CD4-positive, alpha-beta T cell (primary cell): Measurements from ENCODE around the gene PPP1R14C. TPM values are rescaled to one million over a fixed set of nuclear protein-coding genes. Genes with fewer than 3 reads are reported as not detected.

ENCODE experiments used
- ATAC-seq: fragments of 200-7000 bp; cut with Tn5 transposase; one replicate; pipeline ENCODE4 v1.10.0; 2022; ENCODE audit warnings: mild to moderate bottlenecking; ENCODE audit not compliant: poor library complexity
- CTCF ChIA-PET: fragments of 350-600 bp; sonication (Branson Sonifier 250); formaldehyde crosslinking; loops from one replicate; lab custom pipeline; 2021; ENCODE audit warnings: antibody characterized with exemption, inconsistent platforms; lab: Charles Lee
- POLR2A ChIA-PET: fragments of 350-600 bp; sonication (Branson Sonifier 250); formaldehyde crosslinking; loops from one replicate; lab custom pipeline; 2021; ENCODE audit warnings: antibody characterized with exemption, inconsistent platforms; lab: Charles Lee
- DNase-seq, 14 experiments: peaks; one replicate each; pipeline ENCODE4 v3.0.0-alpha.2; 2013 to 2020; ENCODE audit warnings: mixed read lengths in 2 of 14
- H3K27ac ChIP-seq, 2 donors: one replicate each; pipeline versions ENCODE4 v1.5.1 to v1.7.0; 2013; ENCODE audit warnings: low read length in 2 of 2, low read depth in 1 of 2, mild to moderate bottlenecking in 1 of 2
- H3K27me3 ChIP-seq, 2 experiments: 1 replicate in 1 of 2; 2 replicates in 1 of 2; pipeline versions ENCODE4 v1.6.1 to v1.7.0; 2013; ENCODE audit warnings: low read length in 2 of 2, control low read depth in 1 of 2, mild to moderate bottlenecking in 1 of 2, moderate library complexity in 1 of 2; ENCODE audit not compliant: insufficient read depth in 2 of 2, control insufficient read depth in 1 of 2
- H3K36me3 ChIP-seq: one replicate; pipeline ENCODE4 v1.6.1; 2013; ENCODE audit warnings: low read length, control low read depth; ENCODE audit not compliant: insufficient read depth
- H3K4me1 ChIP-seq: one replicate; pipeline ENCODE4 v1.6.1; 2013; ENCODE audit warnings: low read length, control low read depth; ENCODE audit not compliant: insufficient read depth
- H3K4me3 ChIP-seq: one replicate; pipeline ENCODE4 v1.5.1; 2013; ENCODE audit warnings: mild to moderate bottlenecking, low read length, moderate library complexity
- H3K9me3 ChIP-seq, 2 experiments: 1 replicate in 1 of 2; 2 replicates in 1 of 2; pipeline versions ENCODE4 v1.6.1 to v1.7.0; 2013; ENCODE audit warnings: low read length in 2 of 2, mild to moderate bottlenecking in 2 of 2, control low read depth in 1 of 2, moderate library complexity in 1 of 2; ENCODE audit not compliant: control insufficient read depth in 1 of 2, insufficient read depth in 1 of 2
- H3K27ac Mint-ChIP-seq: one replicate; pipeline ENCODE4 v1.8.0; 2020; ENCODE audit warnings: mixed read lengths
- H3K27me3 Mint-ChIP-seq: one replicate; pipeline ENCODE4 v1.8.0; 2021; ENCODE audit warnings: mixed read lengths
- H3K36me3 Mint-ChIP-seq: one replicate; pipeline ENCODE4 v1.8.0; 2021; ENCODE audit warnings: low read depth, mixed read lengths
- H3K4me1 Mint-ChIP-seq: one replicate; pipeline ENCODE4 v1.8.0; 2021; ENCODE audit warnings: low read depth, mixed read lengths
- H3K4me3 Mint-ChIP-seq: one replicate; pipeline ENCODE4 v1.8.0; 2020; ENCODE audit warnings: mild to moderate bottlenecking, mixed read lengths
- H3K9me3 Mint-ChIP-seq: one replicate; pipeline ENCODE4 v1.8.0; 2020; ENCODE audit warnings: mixed read lengths
- CTCF ChIP-seq: fragments of 200-600 bp; IDR thresholded peaks from one replicate; pipeline ENCODE4 v1.8.0; 2022; ENCODE audit warnings: antibody characterized with exemption, mild to moderate bottlenecking
- intact Hi-C, 2 experiments: fragments of 100-400 bp; cut with DNase I in 1 of 2; cut with micrococcal nuclease in 1 of 2; formaldehyde crosslinking; loops; one replicate each; pipeline versions ENCODE4 v1.15.1 to v1.9.0; 2023 to 2025; cut with DNase I, micrococcal nuclease
- total RNA-seq, 174 experiments: library from RNA in 2 of 174; stranded (reverse) in 2 of 174; gene quantifications; one replicate each; pipeline ENCODE4 v1.2.3 and lab custom pipeline; 2021 to 2026

PPP1R14C gene
- total RNA-seq, 2 experiments from 2014 or later = not detected

DNA sequence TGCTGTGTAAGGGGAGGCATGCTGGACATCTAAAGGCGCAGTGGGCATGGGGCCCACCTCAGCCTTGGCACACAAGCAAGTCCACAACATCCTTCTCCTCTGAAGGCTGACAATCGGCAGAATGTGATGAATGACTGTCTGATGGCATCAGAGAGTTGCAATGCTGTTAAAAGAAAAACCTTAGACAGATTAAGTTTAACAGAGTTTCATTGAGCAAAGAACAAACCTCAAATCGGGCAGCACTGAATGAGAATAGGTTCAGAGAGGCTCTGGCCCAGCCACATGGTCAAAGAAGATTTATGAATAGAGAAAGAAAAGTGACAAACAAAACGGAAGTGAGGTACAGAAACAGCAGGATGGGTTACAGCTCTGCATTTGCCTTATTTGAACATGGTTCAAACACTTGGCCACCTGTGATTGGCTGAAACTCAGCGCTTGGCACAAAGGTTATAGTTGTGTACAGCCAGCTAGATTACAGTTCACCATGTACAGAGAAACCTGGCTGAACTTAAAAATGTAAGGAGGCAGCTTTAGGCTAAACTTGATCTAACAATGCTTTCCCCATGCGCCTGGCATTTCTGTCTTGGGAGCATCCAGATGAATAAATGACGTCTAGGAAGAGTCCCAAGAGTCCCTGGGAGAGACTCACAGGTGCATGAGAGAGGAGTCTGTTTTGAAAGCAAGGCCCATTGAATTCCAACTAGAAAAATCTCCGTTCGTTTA lies 127.6 kb downstream of the PPP1R14C start:
- Histone ChIP-seq H3K27me3 (no peaks in the 10 kb centered on the region), H3K36me3 (no peaks in the 10 kb centered on the region), H3K4me1 (no peaks in the 10 kb centered on the region), H3K27ac (no peak overlapping the region), H3K9me3 (no peaks in the 10 kb centered on the region), H3K4me3 (no peak overlapping the region)
- intact Hi-C loops = no loop called here
- H3K4me3 Mint-ChIP-seq = no peak overlapping the region
- TF ChIP-seq CTCF = no peak
- ChIA-PET POLR2A (no interaction called here), CTCF (no interaction called here)
- no peaks in the 10 kb centered on the region for H3K36me3 Mint-ChIP-seq
- H3K9me3 Mint-ChIP-seq = no peaks in the 10 kb centered on the region
- ATAC-seq (no peak), DNase-seq (no peak)
- H3K27ac Mint-ChIP-seq = no peak overlapping the region
- no peaks in the 10 kb centered on the region for H3K4me1 Mint-ChIP-seq
- H3K27me3 Mint-ChIP-seq = no peaks in the 10 kb centered on the region

DNA sequence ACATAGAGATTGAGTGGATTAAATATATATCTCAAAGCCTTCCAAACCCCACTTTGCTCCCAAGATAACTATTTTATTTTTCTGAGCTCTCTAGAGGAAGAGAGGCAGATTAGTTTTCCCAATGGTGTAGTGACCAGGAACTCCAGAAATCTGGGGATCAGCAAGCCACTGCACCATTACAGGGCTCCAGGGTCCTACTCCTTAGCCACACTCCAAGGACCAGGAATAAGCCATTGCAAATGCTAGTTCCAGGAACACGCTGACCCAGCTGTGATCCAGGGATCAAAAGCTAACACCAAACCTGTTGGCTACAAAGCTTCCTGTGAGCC lies 128.3 kb downstream of the PPP1R14C start:
- ChIA-PET CTCF (no interaction called here), POLR2A (no interaction called here)
- no peak for ATAC-seq
- no peaks in the 10 kb centered on the region for H3K9me3 ChIP-seq
- H3K4me1 ChIP-seq = no peaks in the 10 kb centered on the region
- Mint-ChIP-seq H3K27ac (no peak overlapping the region), H3K9me3 (no peaks in the 10 kb centered on the region), H3K27me3 (no peaks in the 10 kb centered on the region), H3K4me3 (no peak overlapping the region), H3K4me1 (no peaks in the 10 kb centered on the region), H3K36me3 (no peaks in the 10 kb centered on the region)
- H3K27ac ChIP-seq = no peak overlapping the region
- intact Hi-C loops = no loop called here
- no peak overlapping the region for H3K4me3 ChIP-seq
- no peaks in the 10 kb centered on the region for H3K27me3 ChIP-seq
- no peaks in the 10 kb centered on the region for H3K36me3 ChIP-seq
- DNase-seq = no peak
- no peak for TF ChIP-seq CTCF

GRCh38 chr6:150271501-150272263 lies 128.8 kb downstream of the PPP1R14C start:
- H3K36me3 ChIP-seq = no peaks in the 10 kb centered on the region
- Mint-ChIP-seq H3K4me1 (no peaks in the 10 kb centered on the region), H3K4me3 (no peak overlapping the region), H3K27ac (no peak overlapping the region), H3K36me3 (no peaks in the 10 kb centered on the region), H3K9me3 (no peaks in the 10 kb centered on the region), H3K27me3 (no peaks in the 10 kb centered on the region)
- POLR2A ChIA-PET = no interaction called here
- H3K27ac ChIP-seq = no peak overlapping the region
- CTCF ChIA-PET = no interaction called here
- ATAC-seq = no peak
- intact Hi-C loops = no loop called here
- no peaks in the 10 kb centered on the region for H3K27me3 ChIP-seq
- no peak overlapping the region for H3K4me3 ChIP-seq
- no peaks in the 10 kb centered on the region for H3K4me1 ChIP-seq
- no peaks in the 10 kb centered on the region for H3K9me3 ChIP-seq
- DNase-seq = no peak
- no peak for TF ChIP-seq CTCF
